Measurements from ENCODE around the gene PPP2R5A.

Gene PPP2R5A

GRCh38 chr1:212368073-212368484 is 82.9 kb downstream of the PPP2R5A start:
- no peak overlapping the region for H3K4me3 ChIP-seq (ENCODE audit: insufficient read depth, low read length, poor library complexity, severe bottlenecking)
- H3K9me2 ChIP-seq (replicated peaks; ENCODE audit: insufficient read depth, low read length), result no peaks in the 10 kb centered on the region
- H3K79me2 ChIP-seq (ENCODE audit: insufficient read depth, low read length), result 0 out of 2 replicates have a peak, but pooled peaks cover 3% of the 10 kb centered on the region
- H3K9ac ChIP-seq (ENCODE audit: low read length), result no peak overlapping the region
- H3F3A ChIP-seq (ENCODE audit: insufficient read depth), result no peaks in the 10 kb centered on the region
- H2AFZ ChIP-seq (ENCODE audit: low read depth, low read length, severe bottlenecking), result no peak overlapping the region
- H3K27me3 ChIP-seq (ENCODE audit: low read length), result no peaks in the 10 kb centered on the region
- no peaks in the 10 kb centered on the region for H4K20me1 ChIP-seq (ENCODE audit: low read depth, low read length)
- H3K36me3 ChIP-seq (ENCODE audit: low read length), result peaks cover 9% of the 10 kb centered on the region; the same call in 1 of the 2 replicates
- TF ChIP-seq CTCF (IDR thresholded peaks at IDR 0.05; ENCODE audit: insufficient read depth, low read length, poor library complexity, severe bottlenecking) (peak; percentile 90), EZH2phosphoT487 (conservative IDR thresholded peaks at IDR 0.05; ENCODE audit: low read length) (no peak)
- H3K9me3 ChIP-seq (ENCODE audit: insufficient read depth, low read length), result peaks cover 4% of the 10 kb centered on the region; the same call in 1 of the 2 replicates
- H3K4me2 ChIP-seq (ENCODE audit: low read depth, low read length, poor library complexity, severe bottlenecking), result no peak overlapping the region
- H3K27ac ChIP-seq (ENCODE audit: low read depth, low read length), result no peak overlapping the region

DNA sequence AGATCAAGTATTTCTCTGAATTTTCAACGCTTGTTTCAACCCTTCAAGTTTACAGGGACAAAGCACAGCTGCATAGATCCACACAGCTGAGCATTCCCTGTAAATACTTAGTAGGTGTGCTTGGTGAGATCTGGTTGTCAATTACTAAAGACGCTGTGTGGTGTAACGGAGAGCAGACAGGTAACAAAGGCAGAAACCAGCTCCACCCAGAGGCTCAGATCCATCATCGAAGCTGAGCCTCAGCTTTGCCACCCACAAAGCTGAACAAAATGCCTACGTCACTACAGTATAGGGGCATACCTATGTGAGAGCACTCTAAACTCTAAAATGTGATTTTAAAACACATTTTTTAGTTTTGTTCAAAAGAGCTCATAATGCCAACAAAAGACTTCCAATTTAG is 90.8 kb downstream of the PPP2R5A start:
- no peaks in the 10 kb centered on the region for H4K20me1 ChIP-seq (ENCODE audit: low read depth, low read length)
- H3K9me3 ChIP-seq (ENCODE audit: insufficient read depth, low read length), result peaks cover 6% of the 10 kb centered on the region; the same call in 1 of the 2 replicates
- no peak overlapping the region for H2AFZ ChIP-seq (ENCODE audit: low read depth, low read length, severe bottlenecking)
- no peak overlapping the region for H3K9ac ChIP-seq (ENCODE audit: low read length)
- H3F3A ChIP-seq (ENCODE audit: insufficient read depth), result no peaks in the 10 kb centered on the region
- no peaks in the 10 kb centered on the region for H3K27me3 ChIP-seq (ENCODE audit: low read length)
- H3K27ac ChIP-seq (ENCODE audit: low read depth, low read length), result no peak overlapping the region
- H3K9me2 ChIP-seq (replicated peaks; ENCODE audit: insufficient read depth, low read length), result no peaks in the 10 kb centered on the region
- H3K4me2 ChIP-seq (ENCODE audit: low read depth, low read length, poor library complexity, severe bottlenecking), result no peak overlapping the region
- peaks cover 23% of the 10 kb centered on the region; the same call in 1 of the 2 replicates for H3K36me3 ChIP-seq (ENCODE audit: low read length)
- H3K4me3 ChIP-seq (ENCODE audit: insufficient read depth, low read length, poor library complexity, severe bottlenecking), result no peak overlapping the region
- TF ChIP-seq EZH2phosphoT487 (conservative IDR thresholded peaks at IDR 0.05; ENCODE audit: low read length), result no peak
- no peak for TF ChIP-seq CTCF (IDR thresholded peaks at IDR 0.05; ENCODE audit: insufficient read depth, low read length, poor library complexity, severe bottlenecking)
- H3K79me2 ChIP-seq (ENCODE audit: insufficient read depth, low read length), result 0 out of 2 replicates have a peak, but pooled peaks cover 4% of the 10 kb centered on the region

GRCh38 chr1:212377644-212378043 is 92.4 kb downstream of the PPP2R5A start:
- Histone ChIP-seq H3K27ac (ENCODE audit: low read depth, low read length) (no peak overlapping the region), H4K20me1 (ENCODE audit: low read depth, low read length) (no peaks in the 10 kb centered on the region), H3F3A (ENCODE audit: insufficient read depth) (no peaks in the 10 kb centered on the region), H2AFZ (ENCODE audit: low read depth, low read length, severe bottlenecking) (no peak overlapping the region), H3K79me2 (ENCODE audit: insufficient read depth, low read length) (0 out of 2 replicates have a peak, but pooled peaks cover 4% of the 10 kb centered on the region), H3K36me3 (ENCODE audit: low read length) (peaks cover 22% of the 10 kb centered on the region; the same call in 1 of the 2 replicates), H3K4me2 (ENCODE audit: low read depth, low read length, poor library complexity, severe bottlenecking) (no peak overlapping the region), H3K9me2 (replicated peaks; ENCODE audit: insufficient read depth, low read length) (no peaks in the 10 kb centered on the region), H3K9me3 (ENCODE audit: insufficient read depth, low read length) (peaks cover 6% of the 10 kb centered on the region; the same call in 1 of the 2 replicates), H3K4me3 (ENCODE audit: insufficient read depth, low read length, poor library complexity, severe bottlenecking) (no peak overlapping the region), H3K9ac (ENCODE audit: low read length) (no peak overlapping the region), H3K27me3 (ENCODE audit: low read length) (no peaks in the 10 kb centered on the region)
- no peak for TF ChIP-seq CTCF (IDR thresholded peaks at IDR 0.05; ENCODE audit: insufficient read depth, low read length, poor library complexity, severe bottlenecking)
- no peak for TF ChIP-seq EZH2phosphoT487 (conservative IDR thresholded peaks at IDR 0.05; ENCODE audit: low read length)

Measured in SU-DHL-6 (cell line).